GM12878 (cell line): ENCODE measurements around the gene ALDH3A2. TPM values are rescaled to one million over a fixed set of nuclear protein-coding genes. Genes with fewer than 3 reads are reported as not detected.

ENCODE experiments used
- ATAC-seq: fragments of 200-7000 bp; cut with Tn5 transposase; 3 replicates; pipeline ENCODE4 v1.9.1; 2020; ENCODE audit warnings: mild to moderate bottlenecking, moderate library complexity
- BruUV-seq: library from RNA; stranded (reverse); fragments of 400-500 nt; replicated peaks from 2 replicates; lab custom pipeline; 2021; lab: Mats Ljungman, UMichigan
- CTCF ChIA-PET: fragments of 300-600 bp; sonication (Branson Sonifier 250); formaldehyde crosslinking; extraction: SDS; loops from one replicate; lab custom pipeline; 2021; ENCODE audit warnings: inconsistent platforms; lab: Yijun Ruan, JAX
- POLR2A ChIA-PET: fragments of 350-600 bp; formaldehyde crosslinking; extraction: SDS; loops from one replicate; lab custom pipeline; 2021; ENCODE audit warnings: inconsistent platforms; lab: Charles Lee
- RAD21 ChIA-PET: fragments of 300-600 bp; sonication (Branson Sonifier 250); formaldehyde crosslinking; loops from one replicate; lab custom pipeline; 2023; ENCODE audit warnings: antibody characterized with exemption; ENCODE audit not compliant: unreplicated experiment; lab: Charles Lee
- SMC1A ChIA-PET: fragments of 300-600 bp; sonication (Branson Sonifier 250); formaldehyde crosslinking; loops from one replicate; lab custom pipeline; 2023; ENCODE audit not compliant: unreplicated experiment, uncharacterized antibody; lab: Charles Lee
- DNase-seq: peaks from one replicate; pipeline ENCODE4 v3.0.0-alpha.2; 2011; ENCODE audit warnings: low read depth, low spot score
- FAIRE-seq: peaks from 3 replicates; lab custom pipeline; 2011; peaks lifted over from hg19 to GRCh38; lab: Jason Lieb, UNC
- H2AFZ ChIP-seq: 2 replicates; pipeline ENCODE4 v1.6.0; 2011; ENCODE audit warnings: low read depth, low read length, control low read depth; ENCODE audit not compliant: control insufficient read depth
- H3K27ac ChIP-seq: 2 replicates; pipeline ENCODE4 v1.5.1; 2011; ENCODE audit warnings: control low read depth; ENCODE audit not compliant: control insufficient read depth, insufficient read depth
- H3K27me3 ChIP-seq, 2 experiments: replicated peaks in 1 of 2; 2 replicates each; pipeline versions ENCODE4 v1.6.0 to v1.6.1; 2011; ENCODE audit warnings: low read length in 1 of 2; ENCODE audit not compliant: control insufficient read depth in 2 of 2, insufficient read depth in 2 of 2
- H3K36me3 ChIP-seq, 2 experiments: 2 replicates each; pipeline ENCODE4 v1.5.1; 2011; ENCODE audit warnings: low read length in 1 of 2; ENCODE audit not compliant: control insufficient read depth in 2 of 2, insufficient read depth in 2 of 2
- H3K4me1 ChIP-seq: 2 replicates; pipeline ENCODE4 v1.6.1; 2011; ENCODE audit warnings: mild to moderate bottlenecking, low read length, moderate library complexity, mixed read lengths; ENCODE audit not compliant: control insufficient read depth, insufficient read depth
- H3K4me2 ChIP-seq: 2 replicates; pipeline ENCODE4 v1.6.0; 2011; ENCODE audit warnings: control low read depth; ENCODE audit not compliant: control insufficient read depth, insufficient read depth
- H3K4me3 ChIP-seq: fragments of 200-600 bp; sonication (generic); 2 replicates; pipeline ENCODE4 v1.5.1; 2016
- H3K79me2 ChIP-seq: 2 replicates; pipeline ENCODE4 v1.6.0; 2011; ENCODE audit warnings: low read length; ENCODE audit not compliant: control insufficient read depth, insufficient read depth
- H3K9ac ChIP-seq: 2 replicates; pipeline ENCODE4 v1.8.0; 2011; ENCODE audit warnings: low read length, control low read depth, mixed read lengths; ENCODE audit not compliant: control insufficient read depth, insufficient read depth
- H3K9me3 ChIP-seq: replicated peaks from 3 replicates; pipeline ENCODE4 v1.5.1; 2011; ENCODE audit warnings: mild to moderate bottlenecking, low read length; ENCODE audit not compliant: control insufficient read depth, insufficient read depth
- H4K20me1 ChIP-seq: 2 replicates; pipeline ENCODE4 v1.6.0; 2011; ENCODE audit not compliant: control insufficient read depth, insufficient read depth
- CUX1 ChIP-seq: IDR thresholded peaks from 2 replicates; pipeline ENCODE4 v1.6.1; 2012; ENCODE audit warnings: improper control_type of control experiment, low read depth, low read length; ENCODE audit not compliant: insufficient replicate concordance
- MXI1 ChIP-seq: fragments of 150-350 bp; IDR thresholded peaks from 2 replicates; pipeline ENCODE4 v1.6.1; 2011; ENCODE audit warnings: low read depth, mild to moderate bottlenecking, inconsistent platforms, low read length, improper control_type of control experiment
- NFIC ChIP-seq: IDR thresholded peaks from 2 replicates; pipeline ENCODE4 v1.6.1; 2012; ENCODE audit warnings: low read depth, mild to moderate bottlenecking, inconsistent platforms, low read length, moderate library complexity
- NR2C1 ChIP-seq: fragments of 450-650 bp; IDR thresholded peaks from 2 replicates; pipeline ENCODE4 v1.6.1; 2017; ENCODE audit warnings: antibody characterized with exemption, mild to moderate bottlenecking, moderate library complexity
- POLR2AphosphoS2 ChIP-seq: IDR thresholded peaks from 2 replicates; pipeline ENCODE4 v1.6.1; 2011; ENCODE audit warnings: low read depth, mild to moderate bottlenecking, low read length, improper control_type of control experiment, moderate library complexity
- REST ChIP-seq: IDR thresholded peaks from 2 replicates; pipeline ENCODE4 v1.6.1; 2012; ENCODE audit warnings: mild to moderate bottlenecking, low read depth, low read length
- SUPT20H ChIP-seq: IDR thresholded peaks from 2 replicates; pipeline ENCODE4 v1.6.1; 2011; ENCODE audit warnings: low read depth, mild to moderate bottlenecking, low read length, moderate library complexity, borderline replicate concordance; ENCODE audit not compliant: control insufficient read depth
- TAF1 ChIP-seq: IDR thresholded peaks from 2 replicates; pipeline ENCODE4 v1.6.1; 2011; ENCODE audit warnings: mild to moderate bottlenecking, low read depth, low read length, borderline replicate concordance
- WGBS: methylation state at CpG from one replicate; pipeline ENCODE4 v1.1.6; 2016; ENCODE audit warnings: low lambda C conversion rate; ENCODE audit not compliant: insufficient replicate concordance, insufficient coverage; ENCODE audit errors: missing lambda C conversion rate; 5-methylcytosine and 5-hydroxymethylcytosine counted together
- in situ Hi-C: fragments of 300-500 bp; cut with MboI; formaldehyde crosslinking; loops from 9 replicates; pipeline ENCODE4 v1.14.3; 2018; ENCODE audit warnings: mixed read lengths
- intact Hi-C: fragments of 100-400 bp; cut with micrococcal nuclease; formaldehyde crosslinking; loops from one replicate; pipeline ENCODE4 v1.14.2; 2022; ENCODE audit not compliant: unreplicated experiment
- polyA plus RNA-seq, 11 experiments: library from polyadenylated mRNA; depleted of rRNA in 4 of 11; unstranded in 6 of 11; stranded (reverse) in 5 of 11; fragments of >200 nt; fragmentation: Nextera tagmentation in 4 of 11; fragmentation: Illumina TruSeq in 1 of 11; extraction: Ambion mirVana in 4 of 11; extraction: Trizol in 1 of 11; gene quantifications; 1 replicate in 1 of 11; 2 replicates in 10 of 11; pipeline versions ENCODE4 v1.2.1 to v1.2.3, GENCODE V29; 2011 to 2016; ENCODE audit warnings: inconsistent platforms in 2 of 11, missing spikeins in 2 of 11, low read depth in 1 of 11
- total RNA-seq, 4 experiments: library from RNA; depleted of rRNA in 3 of 4; stranded (reverse); fragments of >200 nt in 3 of 4; fragmentation: Illumina TruSeq in 1 of 4; extraction: Trizol in 1 of 4; gene quantifications; 2 replicates each; pipeline versions ENCODE4 v1.2.1 to v1.2.3, GENCODE V29; 2013 to 2021

ALDH3A2 gene
- total and polyA plus RNA-seq, 10 of the 15 experiments (the other 5 are each of a cell fraction or from before 2014, with no cell fraction given) = 5.0 to 37.0 (median 26.1) TPM

GRCh38 chr17:19651451-19652238 is 3.1 kb downstream of the ALDH3A2 start:
- H3K4me1 ChIP-seq = peaks cover 8% of the 10 kb centered on the region; the same call in 1 of the 2 replicates
- H3K9me3 ChIP-seq = no peaks in the 10 kb centered on the region; the same call in 2 of the 3 replicates
- no peak for FAIRE-seq
- TF ChIP-seq NFIC = no peak
- TF ChIP-seq REST = no peak
- TF ChIP-seq SUPT20H = no peak
- TF ChIP-seq TAF1 = no peak
- no peak for TF ChIP-seq POLR2AphosphoS2
- no peak for TF ChIP-seq CUX1
- no peak for TF ChIP-seq MXI1
- TF ChIP-seq NR2C1 = no peak
- in situ Hi-C loops (no loop called here), intact Hi-C loops (no loop called here)
- ChIA-PET SMC1A (no interaction called here), RAD21 (no interaction called here), CTCF (interaction anchor here (1.2 kb wide), 1 partner anchor 111 kb away, joined by 4 read pairs; no protein-coding TSS in a partner anchor), POLR2A (no interaction called here)
- peak overlapping the region; percentile 49 for H3K4me2 ChIP-seq
- H3K9ac ChIP-seq = peak overlapping the region; percentile 21; the same call in 1 of the 2 replicates
- no peak overlapping the region for H3K27ac ChIP-seq
- no peak overlapping the region for H3K4me3 ChIP-seq
- ATAC-seq = no peak
- 86% methylated on average over 5 of the region's 5 CpGs for WGBS
- no peaks in the 10 kb centered on the region for H3K27me3 ChIP-seq
- no TSS peak for BruUV-seq
- no peaks in the 10 kb centered on the region; a peak in 1 of 4 replicates for H3K36me3 ChIP-seq
- peaks cover 8% of the 10 kb centered on the region for H3K79me2 ChIP-seq
- H4K20me1 ChIP-seq = no peaks in the 10 kb centered on the region
- DNase-seq = no peak
- H2AFZ ChIP-seq = no peak overlapping the region
